Suprapubic skin (tissue), 4 donors: ENCODE data around the gene NUDT4B. TPM values are rescaled to one million over a fixed set of nuclear protein-coding genes. Genes with fewer than 3 reads are reported as not detected.
"Not testable (repeated sequence)": the region's sequence is repeated elsewhere in the genome, so short reads cannot be mapped to it uniquely, and the experiment has no call there.

Experiments used
- DNase-seq, 2 donors: peaks; one replicate each; pipeline ENCODE4 v3.0.0-alpha.2; 2019; ENCODE audit warnings: low spot score in 2 of 2
- H3K27ac ChIP-seq: fragments of 200-600 bp; sonication (generic); one replicate; pipeline ENCODE4 v1.5.1; 2019
- H3K27me3 ChIP-seq: fragments of 200-600 bp; sonication (generic); one replicate; pipeline ENCODE4 v1.5.1; 2019
- H3K36me3 ChIP-seq: fragments of 200-600 bp; sonication (generic); one replicate; pipeline ENCODE4 v1.5.1; 2019
- H3K4me1 ChIP-seq: fragments of 200-600 bp; sonication (generic); one replicate; pipeline ENCODE4 v1.5.1; 2019
- H3K4me3 ChIP-seq: fragments of 200-600 bp; sonication (generic); one replicate; pipeline ENCODE4 v1.5.1; 2019; ENCODE audit warnings: mild to moderate bottlenecking
- H3K9me3 ChIP-seq: fragments of 200-600 bp; sonication (generic); one replicate; pipeline ENCODE4 v1.5.1; 2019
- WGBS: methylation state at CpG from one replicate; pipeline ENCODE4 v1.1.5; 2018; 5-methylcytosine and 5-hydroxymethylcytosine counted together
- total RNA-seq, 4 donors: library from RNA; depleted of rRNA; stranded (reverse); fragments of >200 nt; gene quantifications; one replicate each; pipeline ENCODE4 v1.1.0, GENCODE V29; 2016

Gene NUDT4B
- total RNA-seq, 4 donors from 2014 or later, result 18.9 to 25.1 (median 20.4) TPM

- H3K4me1 ChIP-seq, DNase-seq: not testable (repeated sequence)
- no CpG with 5 or more reads among the region's 4 CpGs for WGBS
Measured at GRCh38 chr1:148793762-148794332, 45.3 kb downstream of the NUDT4B start.

More at GRCh38 chr1:148793762-148794332, 45.3 kb downstream of the NUDT4B start:
- not testable (repeated sequence) for H3K4me3 ChIP-seq, H3K9me3 ChIP-seq, H3K27ac ChIP-seq, H3K27me3 ChIP-seq, H3K36me3 ChIP-seq

Other genes starting within 250 kb of the NUDT4B start
- gene NBPF14, start 152.8 kb upstream of the NUDT4B start, total RNA-seq, result 10 to 100 TPM; 19.3 to 99.5 (median 46.9) TPM
- gene PDE4DIP, start 95.7 kb downstream of the NUDT4B start, total RNA-seq, result 100 to 1,000 TPM in 1 of 4 donors, 10 to 100 TPM in 3; 61.4 to 102 (median 78.1) TPM